Measurements from ENCODE around the gene CLDN5. TPM values are rescaled to one million over a fixed set of nuclear protein-coding genes. Genes with fewer than 3 reads are reported as not detected.

CLDN5 gene
- total RNA-seq, 1 donor from 2014 or later: 9.3 TPM

Other genes with a start within 250 kb of the CLDN5 start
- gene CLTCL1, start 232.7 kb downstream of the CLDN5 start, total RNA-seq: 18.0 TPM
- 15.0 TPM for gene HIRA, start 92.7 kb downstream of the CLDN5 start, total RNA-seq
- gene MRPL40, start 91.9 kb downstream of the CLDN5 start, total RNA-seq: 44.1 TPM
- gene C22orf39, start 76.7 kb downstream of the CLDN5 start, total RNA-seq: 48.7 TPM
- 36.2 TPM for gene UFD1, start 45.2 kb downstream of the CLDN5 start, total RNA-seq
- not detected for gene CDC45, start 44.5 kb downstream of the CLDN5 start, total RNA-seq
- gene SEPTIN5, start 190.1 kb upstream of the CLDN5 start, total RNA-seq: 191 TPM
- gene GP1BB, start 199.1 kb upstream of the CLDN5 start, total RNA-seq: 5.5 TPM
- 0.48 TPM for gene TBX1, start 236.4 kb upstream of the CLDN5 start, total RNA-seq